KMS-11 (cell line): ENCODE results near the gene FAM107B.

Experiments
- H2AFZ ChIP-seq: fragments of 200-600 bp; sonication (generic); 2 replicates; pipeline ENCODE4 v1.6.1; 2016; ENCODE audit warnings: antibody characterized with exemption, mixed run types, low read depth
- H3K27ac ChIP-seq: fragments of 200-600 bp; sonication (generic); 2 replicates; pipeline ENCODE4 v1.6.1; 2016; ENCODE audit warnings: mild to moderate bottlenecking, mixed run types
- H3K27me3 ChIP-seq: fragments of 200-600 bp; sonication (generic); 2 replicates; pipeline ENCODE4 v1.6.1; 2017; ENCODE audit warnings: mild to moderate bottlenecking, low read depth, mixed run types, moderate library complexity; ENCODE audit not compliant: insufficient read depth
- H3K36me3 ChIP-seq: fragments of 200-600 bp; sonication (generic); 2 replicates; pipeline ENCODE4 v1.6.1; 2017; ENCODE audit warnings: mild to moderate bottlenecking, mixed run types; ENCODE audit not compliant: insufficient read depth
- H3K4me1 ChIP-seq: fragments of 200-600 bp; sonication (generic); 2 replicates; pipeline ENCODE4 v1.6.1; 2016; ENCODE audit warnings: mild to moderate bottlenecking, low read depth, mixed run types; ENCODE audit not compliant: poor library complexity, severe bottlenecking
- H3K4me2 ChIP-seq: fragments of 200-600 bp; sonication (generic); 2 replicates; pipeline ENCODE4 v1.7.0; 2016; ENCODE audit warnings: mild to moderate bottlenecking, mixed run types
- H3K4me3 ChIP-seq: fragments of 200-600 bp; sonication (generic); IDR thresholded peaks from 2 replicates; pipeline ENCODE4 v1.6.1; 2017; ENCODE audit warnings: low read depth, low read length, mixed read lengths; ENCODE audit not compliant: insufficient read depth
- H3K79me2 ChIP-seq: fragments of 200-600 bp; sonication (generic); 2 replicates; pipeline ENCODE4 v1.6.1; 2016; ENCODE audit warnings: low read depth, mixed run types; ENCODE audit not compliant: insufficient read depth
- H3K9ac ChIP-seq: fragments of 200-600 bp; sonication (generic); 2 replicates; pipeline ENCODE4 v1.6.1; 2016; ENCODE audit warnings: mild to moderate bottlenecking, mixed run types
- H4K20me1 ChIP-seq: fragments of 200-600 bp; sonication (generic); 2 replicates; pipeline ENCODE4 v1.6.1; 2016; ENCODE audit warnings: mild to moderate bottlenecking, mixed run types; ENCODE audit not compliant: insufficient read depth
- TF ChIP-seq, protein P1 (sequence below): fragments of 200-600 bp; sonication (generic); conservative IDR thresholded peaks from 2 replicates; pipeline ENCODE4 v1.6.1; 2017; ENCODE audit warnings: low read depth, mild to moderate bottlenecking, antibody characterized with exemption, low read length, moderate library complexity, mixed read lengths

FAM107B gene

DNA sequence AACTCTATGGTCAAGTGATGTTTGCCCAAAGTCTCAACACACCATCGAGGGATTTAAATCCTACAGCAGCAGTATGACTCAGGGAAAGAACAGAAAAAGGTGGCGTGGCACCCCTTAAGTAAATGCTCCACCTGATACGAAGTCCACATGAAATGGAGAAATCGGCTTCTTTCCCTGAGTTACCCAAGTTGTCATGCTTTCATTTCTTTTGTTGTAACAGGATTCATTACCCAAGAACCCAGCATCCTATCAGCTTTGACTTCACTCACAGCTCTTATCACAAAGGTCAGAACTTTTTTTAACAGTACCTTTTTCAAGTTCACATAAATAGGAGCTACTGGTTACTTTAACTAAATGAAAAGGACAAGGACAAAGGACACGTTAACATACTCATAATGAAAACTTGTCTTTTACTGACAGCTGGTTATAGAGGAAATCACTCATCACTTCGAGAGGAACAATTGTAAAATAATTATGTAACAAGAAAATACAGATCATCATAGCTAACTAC lies 224.2 kb downstream of the FAM107B start:
- TF ChIP-seq, protein P1, sequence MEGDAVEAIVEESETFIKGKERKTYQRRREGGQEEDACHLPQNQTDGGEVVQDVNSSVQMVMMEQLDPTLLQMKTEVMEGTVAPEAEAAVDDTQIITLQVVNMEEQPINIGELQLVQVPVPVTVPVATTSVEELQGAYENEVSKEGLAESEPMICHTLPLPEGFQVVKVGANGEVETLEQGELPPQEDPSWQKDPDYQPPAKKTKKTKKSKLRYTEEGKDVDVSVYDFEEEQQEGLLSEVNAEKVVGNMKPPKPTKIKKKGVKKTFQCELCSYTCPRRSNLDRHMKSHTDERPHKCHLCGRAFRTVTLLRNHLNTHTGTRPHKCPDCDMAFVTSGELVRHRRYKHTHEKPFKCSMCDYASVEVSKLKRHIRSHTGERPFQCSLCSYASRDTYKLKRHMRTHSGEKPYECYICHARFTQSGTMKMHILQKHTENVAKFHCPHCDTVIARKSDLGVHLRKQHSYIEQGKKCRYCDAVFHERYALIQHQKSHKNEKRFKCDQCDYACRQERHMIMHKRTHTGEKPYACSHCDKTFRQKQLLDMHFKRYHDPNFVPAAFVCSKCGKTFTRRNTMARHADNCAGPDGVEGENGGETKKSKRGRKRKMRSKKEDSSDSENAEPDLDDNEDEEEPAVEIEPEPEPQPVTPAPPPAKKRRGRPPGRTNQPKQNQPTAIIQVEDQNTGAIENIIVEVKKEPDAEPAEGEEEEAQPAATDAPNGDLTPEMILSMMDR = no peak
- no peaks in the 10 kb centered on the region for H3K36me3 ChIP-seq
- no peaks in the 10 kb centered on the region for H3K79me2 ChIP-seq
- no peaks in the 10 kb centered on the region for H3K27me3 ChIP-seq
- H3K4me1 ChIP-seq = no peaks in the 10 kb centered on the region
- no peak overlapping the region for H3K27ac ChIP-seq
- no peak overlapping the region for H3K4me2 ChIP-seq
- H4K20me1 ChIP-seq = no peaks in the 10 kb centered on the region
- H2AFZ ChIP-seq = no peak overlapping the region
- H3K4me3 ChIP-seq = no peak overlapping the region
- H3K9ac ChIP-seq = no peak overlapping the region

DNA sequence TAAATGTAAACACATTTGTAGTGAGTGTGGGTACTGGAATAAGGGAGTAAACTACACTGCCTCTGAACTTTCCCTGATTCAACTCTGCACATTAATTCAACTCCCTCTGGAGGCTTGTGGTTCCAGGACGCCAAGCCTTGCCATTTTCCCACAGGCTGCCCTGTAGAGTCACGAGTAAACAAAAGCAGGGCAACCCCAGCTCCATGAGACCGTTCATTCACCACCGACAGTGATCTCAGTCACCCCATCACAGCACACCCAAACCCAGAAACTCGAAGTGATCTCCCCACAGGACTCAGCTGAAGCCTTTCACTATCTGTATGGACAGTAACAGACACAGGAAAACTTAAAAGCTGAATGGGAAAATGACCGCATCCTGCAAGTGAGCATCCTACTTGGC lies 225.2 kb downstream of the FAM107B start:
- no peaks in the 10 kb centered on the region for H3K79me2 ChIP-seq
- no peaks in the 10 kb centered on the region for H3K4me1 ChIP-seq
- no peaks in the 10 kb centered on the region for H3K27me3 ChIP-seq

DNA sequence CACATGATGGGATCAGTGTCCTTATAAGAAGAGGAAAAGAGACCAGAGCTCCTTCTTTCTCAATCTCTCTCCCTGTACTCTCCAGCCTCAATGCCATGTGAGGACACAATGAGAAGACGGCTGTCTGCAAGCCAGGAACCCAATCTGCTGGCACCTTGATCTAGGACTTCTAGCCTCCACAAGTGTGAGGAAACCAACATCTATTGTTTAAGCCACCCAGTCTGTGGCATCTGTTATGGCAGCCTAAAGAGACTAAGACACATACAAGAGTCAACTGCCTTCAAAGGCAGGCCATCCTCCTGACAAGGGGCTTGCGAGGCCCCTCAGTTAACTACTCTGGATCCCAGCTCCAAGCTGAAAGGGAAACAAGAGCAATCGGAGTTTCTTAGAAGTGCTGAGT lies 225.7 kb downstream of the FAM107B start:
- Histone ChIP-seq H3K9ac (no peak overlapping the region), H4K20me1 (no peaks in the 10 kb centered on the region), H2AFZ (no peak overlapping the region), H3K36me3 (no peaks in the 10 kb centered on the region), H3K4me2 (no peak overlapping the region), H3K4me3 (no peak overlapping the region), H3K79me2 (no peaks in the 10 kb centered on the region), H3K27me3 (no peaks in the 10 kb centered on the region), H3K4me1 (no peaks in the 10 kb centered on the region), H3K27ac (no peak overlapping the region)
- TF ChIP-seq, protein P1 = no peak

More for the DNA sequence above, 225.2 kb downstream of the FAM107B start:
- Histone ChIP-seq H3K9ac (no peak overlapping the region), H3K4me3 (no peak overlapping the region), H4K20me1 (no peaks in the 10 kb centered on the region), H3K4me2 (no peak overlapping the region), H3K27ac (no peak overlapping the region), H2AFZ (no peak overlapping the region), H3K36me3 (no peaks in the 10 kb centered on the region)
- TF ChIP-seq, protein P1 = no peak

DNA sequence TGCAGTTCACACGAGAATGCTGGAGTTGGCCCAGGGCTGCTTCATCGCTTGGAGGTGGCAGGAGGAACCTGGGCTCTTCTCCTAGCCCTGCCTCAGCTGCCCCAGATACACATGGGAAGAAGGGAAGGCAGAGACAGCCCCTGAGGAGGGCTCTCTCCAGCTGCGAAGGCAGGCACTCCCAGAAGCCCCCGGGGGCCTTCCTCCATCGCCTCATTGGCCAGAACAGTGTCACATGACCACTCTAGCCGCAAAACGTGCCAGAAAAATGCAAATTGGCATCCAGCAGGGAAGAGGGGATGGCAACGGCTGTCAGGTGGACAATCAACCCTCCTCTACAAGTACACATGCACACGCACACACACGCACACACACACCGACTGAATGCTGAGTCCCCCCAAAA lies 226.2 kb downstream of the FAM107B start:
- H3K27ac ChIP-seq = no peak overlapping the region
- H3K79me2 ChIP-seq = no peaks in the 10 kb centered on the region
- no peak overlapping the region for H3K4me3 ChIP-seq
- H4K20me1 ChIP-seq = no peaks in the 10 kb centered on the region
- no peaks in the 10 kb centered on the region for H3K4me1 ChIP-seq
- no peak overlapping the region for H2AFZ ChIP-seq
- H3K36me3 ChIP-seq = no peaks in the 10 kb centered on the region
- no peak overlapping the region for H3K4me2 ChIP-seq
- H3K9ac ChIP-seq = no peak overlapping the region
- no peaks in the 10 kb centered on the region for H3K27me3 ChIP-seq
- TF ChIP-seq, protein P1 = no peak

DNA sequence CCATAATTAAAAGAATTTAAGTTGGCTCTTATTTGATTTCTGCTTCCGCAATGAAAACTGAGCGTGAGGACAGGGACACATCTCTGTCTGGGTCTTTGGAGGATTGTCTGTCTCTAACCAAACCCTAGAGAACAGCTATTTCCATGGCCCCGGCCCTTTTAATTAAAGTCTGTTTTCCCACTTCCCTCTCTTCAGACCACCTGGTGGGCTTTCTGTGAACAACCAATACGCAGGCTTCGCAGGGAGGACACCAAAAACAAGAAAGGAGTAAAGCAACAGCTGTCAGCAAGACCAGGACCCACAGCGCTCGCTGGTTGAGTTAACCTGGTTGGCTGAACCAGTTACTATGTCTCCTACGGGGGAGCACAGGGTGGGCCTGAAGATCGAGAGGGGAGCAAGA lies 226.9 kb downstream of the FAM107B start:
- Histone ChIP-seq H3K9ac (no peak overlapping the region), H3K4me2 (no peak overlapping the region), H3K4me1 (no peaks in the 10 kb centered on the region), H3K79me2 (no peaks in the 10 kb centered on the region), H3K27me3 (no peaks in the 10 kb centered on the region), H4K20me1 (no peaks in the 10 kb centered on the region), H3K4me3 (no peak overlapping the region), H2AFZ (no peak overlapping the region), H3K27ac (no peak overlapping the region), H3K36me3 (no peaks in the 10 kb centered on the region)
- TF ChIP-seq, protein P1 = no peak
